Measurements from ENCODE around the gene HMGN3. TPM values are rescaled to one million over a fixed set of nuclear protein-coding genes. Genes with fewer than 3 reads are reported as not detected.

Gene HMGN3
- 100 to 1,000 TPM in 1 of 4 donors, 10 to 100 TPM in 3; 40.8 to 104 (median 82.1) TPM for total RNA-seq

DNA sequence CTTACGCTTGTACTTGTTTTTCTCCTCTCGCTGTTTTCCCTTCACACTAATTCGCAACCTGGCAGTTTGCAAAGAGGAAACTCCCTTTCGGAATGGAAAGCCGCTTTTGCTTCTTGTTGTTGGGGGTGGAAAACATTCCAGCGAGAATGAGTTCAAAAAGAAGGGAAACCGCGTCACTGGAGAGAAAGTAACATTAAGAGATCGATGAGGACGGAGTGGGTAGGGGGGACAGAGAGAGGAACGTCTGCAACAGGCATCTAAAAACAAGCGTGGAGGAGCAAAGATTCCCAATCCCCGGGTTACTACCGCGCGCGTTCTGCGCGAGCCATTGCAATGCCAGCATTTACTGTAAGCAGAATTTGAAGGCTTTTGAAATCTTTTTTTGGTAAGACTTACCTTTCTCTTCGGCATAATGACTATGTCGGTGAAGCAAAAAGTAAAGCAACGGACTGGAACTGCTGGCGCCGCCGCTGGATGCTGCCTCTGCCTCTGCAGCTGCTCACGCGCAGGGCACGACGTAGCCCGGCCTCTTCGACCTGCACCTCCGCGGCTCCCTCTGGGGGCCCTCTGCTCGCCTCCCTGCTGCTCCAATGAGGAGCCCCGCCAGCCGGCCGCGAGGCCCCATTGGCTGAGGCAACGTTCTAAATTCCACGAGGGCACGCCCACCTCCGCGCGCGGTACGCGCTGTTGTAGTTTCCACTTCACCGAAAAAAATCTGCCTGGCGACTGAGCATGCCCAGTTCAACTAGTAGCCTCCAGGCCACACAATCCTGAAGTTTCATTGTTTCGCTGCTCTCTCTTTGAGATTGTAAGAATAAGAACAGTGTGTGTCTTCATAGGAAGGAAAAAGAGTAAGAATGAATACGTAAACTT, at the start of gene HMGN3:
Gene HMGN3 (minus strand): TSS at position 533 of the 873 bp plus-strand sequence.
- no peaks in the 10 kb centered on the region for H3K27me3 ChIP-seq
- no peaks in the 10 kb centered on the region for H3K9me3 ChIP-seq
- H3K36me3 ChIP-seq = no peaks in the 10 kb centered on the region
- peak within 1 kb of the TSS; percentile 57 to 77 (median 64) for H3K4me3 ChIP-seq
- TF ChIP-seq POLR2A (IDR thresholded peaks at IDR 0.05) (peak; percentile 69 to 81), EP300 (IDR thresholded peaks at IDR 0.05) (peak; percentile 81 to 86)
- TF ChIP-seq, protein P1, sequence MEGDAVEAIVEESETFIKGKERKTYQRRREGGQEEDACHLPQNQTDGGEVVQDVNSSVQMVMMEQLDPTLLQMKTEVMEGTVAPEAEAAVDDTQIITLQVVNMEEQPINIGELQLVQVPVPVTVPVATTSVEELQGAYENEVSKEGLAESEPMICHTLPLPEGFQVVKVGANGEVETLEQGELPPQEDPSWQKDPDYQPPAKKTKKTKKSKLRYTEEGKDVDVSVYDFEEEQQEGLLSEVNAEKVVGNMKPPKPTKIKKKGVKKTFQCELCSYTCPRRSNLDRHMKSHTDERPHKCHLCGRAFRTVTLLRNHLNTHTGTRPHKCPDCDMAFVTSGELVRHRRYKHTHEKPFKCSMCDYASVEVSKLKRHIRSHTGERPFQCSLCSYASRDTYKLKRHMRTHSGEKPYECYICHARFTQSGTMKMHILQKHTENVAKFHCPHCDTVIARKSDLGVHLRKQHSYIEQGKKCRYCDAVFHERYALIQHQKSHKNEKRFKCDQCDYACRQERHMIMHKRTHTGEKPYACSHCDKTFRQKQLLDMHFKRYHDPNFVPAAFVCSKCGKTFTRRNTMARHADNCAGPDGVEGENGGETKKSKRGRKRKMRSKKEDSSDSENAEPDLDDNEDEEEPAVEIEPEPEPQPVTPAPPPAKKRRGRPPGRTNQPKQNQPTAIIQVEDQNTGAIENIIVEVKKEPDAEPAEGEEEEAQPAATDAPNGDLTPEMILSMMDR (IDR thresholded peaks at IDR 0.05) = peak in 4 of 5 experiments; percentile 7 to 42 (median 23)
- H3K27ac ChIP-seq = peak within 1 kb of the TSS; percentile 79 to 96 (median 88)
- 1 to 2% methylated on average over 51 of the region's 51 CpGs for WGBS, 2 donors
- DNase-seq (ENCODE audit: low spot score in 2 of 2) = peak; percentile 87 to 92
- peaks cover 0 to 31% (median 0%) of the 10 kb centered on the region in 4 donors for H3K4me1 ChIP-seq

DNA sequence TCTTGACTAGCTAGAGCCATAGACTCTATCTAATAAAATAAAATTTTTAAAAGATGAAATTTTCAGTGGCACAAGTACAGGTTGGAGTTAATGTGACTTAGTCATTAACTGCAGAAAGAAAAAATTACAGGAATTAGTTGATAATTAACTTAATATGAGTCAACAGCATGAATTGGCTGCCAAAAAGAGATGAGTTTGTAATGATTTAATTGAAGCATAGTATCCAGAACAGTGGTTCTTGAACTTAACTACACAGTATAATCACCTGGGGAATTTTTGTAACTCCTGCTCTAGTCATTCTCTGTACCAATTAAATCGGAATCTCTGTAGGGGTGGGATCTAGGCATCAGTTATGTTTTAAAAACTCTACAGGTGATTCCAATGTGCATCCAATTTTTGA, 46.3 kb upstream of the HMGN3 start:
- no peak for DNase-seq (ENCODE audit: low spot score in 2 of 2)
- Histone ChIP-seq H3K36me3 (no peaks in the 10 kb centered on the region), H3K4me3 (no peak overlapping the region), H3K27me3 (no peaks in the 10 kb centered on the region), H3K9me3 (peaks cover 0 to 14% (median 0%) of the 10 kb centered on the region in 4 donors), H3K27ac (no peak overlapping the region), H3K4me1 (no peaks in the 10 kb centered on the region)
- whole genome bisulfite sequencing, 2 donors = 88 to 100% methylated on average over 1 of the region's 1 CpG
- TF ChIP-seq, protein P1 (IDR thresholded peaks at IDR 0.05) = no peak
- no peak for TF ChIP-seq POLR2A (IDR thresholded peaks at IDR 0.05)
- no peak for TF ChIP-seq EP300 (IDR thresholded peaks at IDR 0.05)

DNA sequence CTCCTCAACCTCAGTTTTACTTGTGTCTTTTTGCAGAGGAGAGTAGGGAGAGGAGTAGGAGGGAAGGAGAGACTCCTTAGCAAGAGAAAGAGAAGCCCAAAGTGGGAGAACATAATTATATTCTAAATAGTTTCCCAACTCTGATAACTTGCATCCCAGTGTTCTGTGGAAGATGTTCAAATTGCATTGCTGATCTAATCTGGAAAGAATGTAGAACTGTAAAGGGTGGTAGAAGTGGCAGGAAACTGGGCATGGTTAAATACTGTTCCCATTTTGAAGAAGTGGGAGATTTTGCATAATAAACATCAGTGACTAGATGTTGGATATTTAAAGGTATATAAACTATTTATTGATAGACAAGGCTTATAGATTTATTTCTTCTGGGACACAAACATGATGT, 42.6 kb upstream of the HMGN3 start:
- Histone ChIP-seq H3K4me1 (no peaks in the 10 kb centered on the region), H3K4me3 (no peak overlapping the region), H3K36me3 (no peaks in the 10 kb centered on the region), H3K9me3 (peaks cover 0 to 10% (median 0%) of the 10 kb centered on the region in 4 donors), H3K27me3 (no peaks in the 10 kb centered on the region), H3K27ac (no peak overlapping the region)
- DNase-seq (ENCODE audit: low spot score in 2 of 2) = no peak
- TF ChIP-seq POLR2A (IDR thresholded peaks at IDR 0.05) (no peak), EP300 (IDR thresholded peaks at IDR 0.05) (no peak)
- TF ChIP-seq, protein P1 (IDR thresholded peaks at IDR 0.05) = no peak

DNA sequence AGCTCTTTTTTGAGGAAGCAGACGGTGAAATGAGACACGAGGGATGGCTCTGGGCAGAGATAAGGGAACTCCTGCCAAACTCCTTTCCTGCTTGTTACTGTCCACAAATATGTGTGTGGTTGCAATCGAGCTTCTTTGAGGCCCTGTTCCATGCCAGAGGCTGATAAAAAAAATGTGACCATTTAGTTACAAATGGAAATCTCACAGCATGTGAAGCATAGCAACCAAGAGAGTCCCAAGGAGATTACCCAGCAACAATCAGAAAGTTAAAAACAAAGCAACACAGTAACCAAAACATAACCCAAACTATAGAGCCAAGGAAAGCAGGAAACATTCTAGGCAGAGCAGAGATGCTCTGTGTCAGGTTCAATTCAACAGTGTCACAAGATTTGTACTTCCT, 35.4 kb upstream of the HMGN3 start:
- 21 to 26% methylated on average over 3 of the region's 3 CpGs for WGBS, 2 donors
- Histone ChIP-seq H3K9me3 (peaks cover 0 to 3% (median 0%) of the 10 kb centered on the region in 4 donors), H3K4me3 (no peak overlapping the region), H3K27me3 (no peaks in the 10 kb centered on the region), H3K27ac (peak overlapping the region in 1 of 4 donors; percentile 9), H3K4me1 (no peaks in the 10 kb centered on the region), H3K36me3 (no peaks in the 10 kb centered on the region)
- DNase-seq (ENCODE audit: low spot score in 2 of 2) = peak in 1 of 2 donors; percentile 13
- TF ChIP-seq, protein P1 (IDR thresholded peaks at IDR 0.05) = no peak
- TF ChIP-seq EP300 (IDR thresholded peaks at IDR 0.05) = no peak
- TF ChIP-seq POLR2A (IDR thresholded peaks at IDR 0.05) = no peak

DNA sequence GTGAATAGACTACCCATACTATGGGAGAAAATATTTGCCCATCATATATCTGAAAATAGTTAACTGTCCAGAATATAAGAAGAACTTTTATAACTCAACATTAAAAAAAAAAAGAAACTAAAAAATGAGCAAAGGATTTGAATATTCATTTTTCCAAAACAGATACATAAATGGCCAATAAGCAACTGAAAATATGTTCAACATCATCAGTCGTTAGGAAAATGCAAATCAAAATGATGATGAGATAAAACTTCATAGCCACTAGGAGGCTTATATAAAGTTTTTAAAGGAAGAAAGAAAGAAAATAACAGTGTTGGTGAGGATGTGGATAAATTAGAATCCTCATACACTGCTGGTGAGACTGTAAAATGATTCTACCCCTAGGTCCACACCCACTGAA, 32.6 kb upstream of the HMGN3 start:
- no peak overlapping the region for H3K27ac ChIP-seq
- no peaks in the 10 kb centered on the region for H3K4me1 ChIP-seq
- H3K9me3 ChIP-seq = peaks cover 0 to 3% (median 0%) of the 10 kb centered on the region in 4 donors
- no peaks in the 10 kb centered on the region for H3K27me3 ChIP-seq
- 89 to 97% methylated on average over 1 of the region's 1 CpG for WGBS, 2 donors
- TF ChIP-seq POLR2A (IDR thresholded peaks at IDR 0.05) (no peak), EP300 (IDR thresholded peaks at IDR 0.05) (no peak)
- TF ChIP-seq, protein P1 (IDR thresholded peaks at IDR 0.05) = no peak
- H3K4me3 ChIP-seq = no peak overlapping the region
- no peaks in the 10 kb centered on the region for H3K36me3 ChIP-seq
- DNase-seq (ENCODE audit: low spot score in 2 of 2) = no peak
